ENCODE measurements around the gene KCNH1. TPM values are rescaled to one million over a fixed set of nuclear protein-coding genes. Genes with fewer than 3 reads are reported as not detected.
A peak's percentile ranks its signal among the peaks of the same experiment; 100 is the strongest.

The KCNH1 gene
- polyA plus RNA-seq, 4 donors, result 0.21 to 0.37 (median 0.30) TPM

- DNase-seq (ENCODE audit: low read depth in 4 of 4, low spot score in 3 of 4), result no peak
Measured at GRCh38 chr1:210731193-210731592, 402.8 kb downstream of the KCNH1 start.

- DNase-seq (ENCODE audit: low read depth in 4 of 4, low spot score in 3 of 4), result no peak
Measured at GRCh38 chr1:210730023-210730422, 403.9 kb downstream of the KCNH1 start.

GRCh38 chr1:210728437-210729149 is 405.4 kb downstream of the KCNH1 start:
- DNase-seq (ENCODE audit: low read depth in 4 of 4, low spot score in 3 of 4), result no peak

- DNase-seq (ENCODE audit: low read depth in 4 of 4, low spot score in 3 of 4), result no peak
Measured at GRCh38 chr1:210727709-210728108, 406.2 kb downstream of the KCNH1 start.

- DNase-seq (ENCODE audit: low read depth in 4 of 4, low spot score in 3 of 4), result peak in 3 of 4 donors; percentile 18 to 44 (median 41)
Measured at GRCh38 chr1:210726621-210727020, 407.3 kb downstream of the KCNH1 start.

- DNase-seq (ENCODE audit: low read depth in 4 of 4, low spot score in 3 of 4), result no peak
Measured at GRCh38 chr1:210724768-210725167, 409.2 kb downstream of the KCNH1 start.

GRCh38 chr1:210723646-210724045 is 410.3 kb downstream of the KCNH1 start:
- no peak for DNase-seq (ENCODE audit: low read depth in 4 of 4, low spot score in 3 of 4)

GRCh38 chr1:210722410-210723081 is 411.4 kb downstream of the KCNH1 start:
- DNase-seq (ENCODE audit: low read depth in 4 of 4, low spot score in 3 of 4), result no peak

GRCh38 chr1:210715072-210715471 is 418.9 kb downstream of the KCNH1 start:
- DNase-seq (ENCODE audit: low read depth in 4 of 4, low spot score in 3 of 4), result no peak

GRCh38 chr1:210711825-210712612 is 421.9 kb downstream of the KCNH1 start:
- no peak for DNase-seq (ENCODE audit: low read depth in 4 of 4, low spot score in 3 of 4)

- DNase-seq (ENCODE audit: low read depth in 4 of 4, low spot score in 3 of 4), result no peak
Measured at GRCh38 chr1:210709701-210710100, 424.2 kb downstream of the KCNH1 start.

- no peak for DNase-seq (ENCODE audit: low read depth in 4 of 4, low spot score in 3 of 4)
Measured at GRCh38 chr1:210707300-210708240, 426.4 kb downstream of the KCNH1 start.

GRCh38 chr1:210706246-210706645 is 427.7 kb downstream of the KCNH1 start:
- DNase-seq (ENCODE audit: low read depth in 4 of 4, low spot score in 3 of 4), result no peak

- DNase-seq (ENCODE audit: low read depth in 4 of 4, low spot score in 3 of 4), result no peak
Measured at GRCh38 chr1:210705086-210705485, 428.9 kb downstream of the KCNH1 start.

- no peak for DNase-seq (ENCODE audit: low read depth in 4 of 4, low spot score in 3 of 4)
Measured at GRCh38 chr1:210703593-210703992, 430.4 kb downstream of the KCNH1 start.

GRCh38 chr1:210702506-210702905 is 431.4 kb downstream of the KCNH1 start:
- no peak for DNase-seq (ENCODE audit: low read depth in 4 of 4, low spot score in 3 of 4)

GRCh38 chr1:210700511-210700910 is 433.4 kb downstream of the KCNH1 start:
- DNase-seq (ENCODE audit: low read depth in 4 of 4, low spot score in 3 of 4), result no peak

GRCh38 chr1:210700083-210700482 is 433.9 kb downstream of the KCNH1 start:
- DNase-seq (ENCODE audit: low read depth in 4 of 4, low spot score in 3 of 4), result no peak

GRCh38 chr1:210698661-210699060 is 435.3 kb downstream of the KCNH1 start:
- DNase-seq (ENCODE audit: low read depth in 4 of 4, low spot score in 3 of 4), result no peak

GRCh38 chr1:210697185-210697584 is 436.8 kb downstream of the KCNH1 start:
- no peak for DNase-seq (ENCODE audit: low read depth in 4 of 4, low spot score in 3 of 4)
